ENCODE results near the gene MEF2C.

Gene MEF2C

GRCh38 chr5:88671106-88671504 lies 211.9 kb downstream of the MEF2C start:
- peaks cover 92% of the 10 kb centered on the region for H3K27me3 Mint-ChIP-seq
- H3K36me3 Mint-ChIP-seq (ENCODE audit: low read depth), result no peaks in the 10 kb centered on the region
- peaks cover 61% of the 10 kb centered on the region for H3K4me1 Mint-ChIP-seq (ENCODE audit: low read depth)
- intact Hi-C loops (cut with micrococcal nuclease), result loop anchor here (10.0 kb wide), 1 partner anchor 406 kb away; the partner anchor contains the start of gene TMEM161B
- H3K4me3 Mint-ChIP-seq, result no peak overlapping the region
- no peaks in the 10 kb centered on the region for H3K9me3 Mint-ChIP-seq
- H3K27ac Mint-ChIP-seq, result no peak overlapping the region

GRCh38 chr5:88670461-88670860 lies 212.5 kb downstream of the MEF2C start:
- H3K36me3 Mint-ChIP-seq (ENCODE audit: low read depth), result no peaks in the 10 kb centered on the region
- H3K9me3 Mint-ChIP-seq, result no peaks in the 10 kb centered on the region
- H3K4me1 Mint-ChIP-seq (ENCODE audit: low read depth), result peaks cover 59% of the 10 kb centered on the region
- H3K27ac Mint-ChIP-seq, result no peak overlapping the region
- H3K4me3 Mint-ChIP-seq, result no peak overlapping the region
- peaks cover 92% of the 10 kb centered on the region for H3K27me3 Mint-ChIP-seq
- intact Hi-C loops (cut with micrococcal nuclease), result loop anchor here (10.0 kb wide), 1 partner anchor 406 kb away; the partner anchor contains the start of gene TMEM161B

- no peak overlapping the region for H3K27ac Mint-ChIP-seq
- no peaks in the 10 kb centered on the region for H3K9me3 Mint-ChIP-seq
- no peaks in the 10 kb centered on the region for H3K36me3 Mint-ChIP-seq (ENCODE audit: low read depth)
- H3K4me1 Mint-ChIP-seq (ENCODE audit: low read depth), result peaks cover 50% of the 10 kb centered on the region
- no peak overlapping the region for H3K4me3 Mint-ChIP-seq
- peaks cover 89% of the 10 kb centered on the region for H3K27me3 Mint-ChIP-seq
- intact Hi-C loops (cut with micrococcal nuclease), result loop anchor here (10.0 kb wide), 1 partner anchor 405 kb away; the partner anchor contains the start of gene TMEM161B
Observed at GRCh38 chr5:88669371-88670050, 213.5 kb downstream of the MEF2C start.

GRCh38 chr5:88667496-88668201 lies 215.3 kb downstream of the MEF2C start:
- no peaks in the 10 kb centered on the region for H3K36me3 Mint-ChIP-seq (ENCODE audit: low read depth)
- H3K4me3 Mint-ChIP-seq, result peak overlapping the region; percentile 70
- H3K27ac Mint-ChIP-seq, result no peak overlapping the region
- H3K9me3 Mint-ChIP-seq, result no peaks in the 10 kb centered on the region
- peaks cover 33% of the 10 kb centered on the region for H3K4me1 Mint-ChIP-seq (ENCODE audit: low read depth)
- intact Hi-C loops (cut with micrococcal nuclease), result no loop called here
- peaks cover 86% of the 10 kb centered on the region for H3K27me3 Mint-ChIP-seq
